GM19351 (cell line): ENCODE measurements around the gene WRAP53.

Experiments used
- ATAC-seq: cut with Tn5 transposase; IDR thresholded peaks from one replicate; pipeline ENCODE4 v1.9.1; 2021; ENCODE audit warnings: mild to moderate bottlenecking, moderate library complexity; ENCODE audit not compliant: unreplicated experiment

Gene WRAP53

GRCh38 chr17:7740481-7741001 lies 52.3 kb downstream of the WRAP53 start:
- ATAC-seq, result no peak

GRCh38 chr17:7742729-7743128 lies 54.5 kb downstream of the WRAP53 start:
- no peak for ATAC-seq

GRCh38 chr17:7744416-7744815 lies 56.1 kb downstream of the WRAP53 start:
- ATAC-seq, result no peak

- ATAC-seq, result no peak
Measured at GRCh38 chr17:7745748-7746470, 57.6 kb downstream of the WRAP53 start.

- ATAC-seq, result no peak
Measured at GRCh38 chr17:7747635-7748071, 59.4 kb downstream of the WRAP53 start.

GRCh38 chr17:7748076-7748775 lies 59.9 kb downstream of the WRAP53 start:
- ATAC-seq, result no peak

GRCh38 chr17:7750321-7750821 lies 62.1 kb downstream of the WRAP53 start:
- ATAC-seq, result no peak
